Spleen (tissue), 11 donors: Measurements from ENCODE around the gene SRSF5. TPM values are rescaled to one million over a fixed set of nuclear protein-coding genes. Genes with fewer than 3 reads are reported as not detected.

Experiments
- DNase-seq: peaks from one replicate; pipeline ENCODE4 v3.0.0-alpha.2; 2020
- H3K27ac ChIP-seq, 8 donors: fragments of 200-600 bp; sonication (generic) in 7 of 8; 1 replicate in 4 of 8; 2 replicates in 4 of 8; pipeline versions ENCODE4 v1.5.0 to v1.8.0; 2016 to 2021; ENCODE audit warnings: inconsistent platforms in 4 of 8, mild to moderate bottlenecking in 4 of 8, moderate library complexity in 1 of 8
- H3K27me3 ChIP-seq, 7 donors: fragments of 200-600 bp; sonication (generic) in 6 of 7; replicated peaks in 1 of 7; 1 replicate in 4 of 7; 2 replicates in 3 of 7; pipeline versions ENCODE4 v1.5.0 to v1.8.0; 2016 to 2021; ENCODE audit warnings: inconsistent platforms in 3 of 7, mild to moderate bottlenecking in 1 of 7
- H3K36me3 ChIP-seq, 6 donors: fragments of 200-600 bp; sonication (generic) in 5 of 6; 1 replicate in 4 of 6; 2 replicates in 2 of 6; pipeline versions ENCODE4 v1.5.0 to v1.8.0; 2016 to 2021; ENCODE audit warnings: inconsistent platforms in 2 of 6
- H3K4me1 ChIP-seq, 6 donors: fragments of 200-600 bp; sonication (generic) in 5 of 6; 1 replicate in 3 of 6; 2 replicates in 3 of 6; pipeline versions ENCODE4 v1.5.0 to v1.8.0; 2016 to 2021; ENCODE audit warnings: inconsistent platforms in 3 of 6
- H3K4me3 ChIP-seq, 8 donors: fragments of 200-600 bp; sonication (generic) in 7 of 8; 1 replicate in 4 of 8; 2 replicates in 4 of 8; pipeline versions ENCODE4 v1.5.0 to v1.8.0; 2016 to 2021; ENCODE audit warnings: inconsistent platforms in 4 of 8, mild to moderate bottlenecking in 4 of 8, moderate library complexity in 2 of 8
- H3K9me3 ChIP-seq, 8 donors: fragments of 200-600 bp; sonication (generic) in 7 of 8; 1 replicate in 4 of 8; 2 replicates in 4 of 8; pipeline versions ENCODE4 v1.5.0 to v1.8.0; 2016 to 2021; ENCODE audit warnings: inconsistent platforms in 4 of 8
- POLR2A ChIP-seq, 3 donors: fragments of 450-650 bp; IDR thresholded peaks; one replicate each; pipeline ENCODE4 v1.5.1; 2017; ENCODE audit warnings: antibody characterized with exemption in 3 of 3, mild to moderate bottlenecking in 1 of 3
- POLR2AphosphoS5 ChIP-seq, 3 donors: sonication (generic); formaldehyde crosslinking; IDR thresholded peaks; one replicate each; pipeline ENCODE4 v1.5.1; 2017; ENCODE audit warnings: antibody characterized with exemption in 3 of 3
- WGBS, 5 donors: extraction: QIAGEN DNeasy Blood & Tissue Kit in 3 of 5; methylation state at CpG; one replicate each; pipeline versions ENCODE4 v1.1.5 to v1.1.7; 2013 to 2018; 5-methylcytosine and 5-hydroxymethylcytosine counted together
- intact Hi-C: fragments of 100-400 bp; cut with DNase I; formaldehyde crosslinking; loops from one replicate; pipeline ENCODE4 v1.15.0; 2023; ENCODE audit warnings: low total_unique reads
- polyA plus RNA-seq, 3 donors: library from polyadenylated mRNA; stranded (reverse); fragments of 200-250 nt; gene quantifications; one replicate each; pipeline ENCODE4 v1.2.1, GENCODE V29; 2013
- total RNA-seq, 7 donors: library from RNA; depleted of rRNA in 3 of 7; stranded (reverse); fragments of >200 nt in 3 of 7; fragmentation: NEBNext Ultra II Directional in 4 of 7; extraction: Animal tissue kit (Norgen Biotek cat#: 25700) in 4 of 7; gene quantifications; one replicate each; pipeline versions ENCODE4 v1.1.0 to v1.2.1, GENCODE V29; 2016 to 2021
- TF ChIP-seq, protein P1 (sequence below), 11 experiments: fragments of 200-600 bp in 7 of 11; fragments of 450-650 bp in 4 of 11; sonication (generic) in 4 of 11; IDR thresholded peaks in 8 of 11; conservative IDR thresholded peaks in 3 of 11; 1 replicate in 7 of 11; 2 replicates in 4 of 11; pipeline versions ENCODE4 v1.4.0 to v1.8.0; 2016 to 2021; ENCODE audit warnings: antibody characterized with exemption in 11 of 11, inconsistent platforms in 4 of 11, mild to moderate bottlenecking in 1 of 11
- donor health status: healthy with polysubstance abuse.
- donor health status: DM: no; HTN: no; CAD: no; lungs with moderate emphysema.
- donor health status: DM: no; HTN: no; CAD: no.
- donor health status: Bipolar disorder and iron deficiency.
- donor health status: healthy.
- donor health status: DM: no; HTN: no; CAD: no.
- donor health status: DM: yes; HTN: yes; CAD: no.

The SRSF5 gene
- total and polyA plus RNA-seq, 10 donors: 366 to 612 (median 483) TPM

DNA sequence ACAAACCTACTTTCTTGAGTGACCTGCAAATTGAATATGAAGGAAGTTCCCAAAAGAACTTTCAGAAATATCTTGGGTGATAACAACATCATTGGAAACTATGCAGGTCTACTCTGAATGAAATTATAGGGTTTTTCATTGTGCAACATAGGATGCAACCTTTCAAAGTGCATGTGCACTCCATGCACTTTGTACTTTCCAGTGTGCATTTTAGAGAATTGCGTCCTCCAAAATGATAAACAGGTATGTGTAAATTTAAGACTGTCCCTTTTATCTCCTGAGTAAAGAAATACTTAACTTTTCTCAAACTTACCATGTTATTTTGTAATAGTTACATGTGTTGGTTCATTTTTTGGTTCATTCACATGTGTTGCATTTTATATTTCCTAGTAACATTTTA, 13.2 kb downstream of the SRSF5 start:
- no peak overlapping the region for H3K27ac ChIP-seq
- no peak for DNase-seq
- TF ChIP-seq, protein P1, sequence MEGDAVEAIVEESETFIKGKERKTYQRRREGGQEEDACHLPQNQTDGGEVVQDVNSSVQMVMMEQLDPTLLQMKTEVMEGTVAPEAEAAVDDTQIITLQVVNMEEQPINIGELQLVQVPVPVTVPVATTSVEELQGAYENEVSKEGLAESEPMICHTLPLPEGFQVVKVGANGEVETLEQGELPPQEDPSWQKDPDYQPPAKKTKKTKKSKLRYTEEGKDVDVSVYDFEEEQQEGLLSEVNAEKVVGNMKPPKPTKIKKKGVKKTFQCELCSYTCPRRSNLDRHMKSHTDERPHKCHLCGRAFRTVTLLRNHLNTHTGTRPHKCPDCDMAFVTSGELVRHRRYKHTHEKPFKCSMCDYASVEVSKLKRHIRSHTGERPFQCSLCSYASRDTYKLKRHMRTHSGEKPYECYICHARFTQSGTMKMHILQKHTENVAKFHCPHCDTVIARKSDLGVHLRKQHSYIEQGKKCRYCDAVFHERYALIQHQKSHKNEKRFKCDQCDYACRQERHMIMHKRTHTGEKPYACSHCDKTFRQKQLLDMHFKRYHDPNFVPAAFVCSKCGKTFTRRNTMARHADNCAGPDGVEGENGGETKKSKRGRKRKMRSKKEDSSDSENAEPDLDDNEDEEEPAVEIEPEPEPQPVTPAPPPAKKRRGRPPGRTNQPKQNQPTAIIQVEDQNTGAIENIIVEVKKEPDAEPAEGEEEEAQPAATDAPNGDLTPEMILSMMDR (IDR thresholded peaks at IDR 0.05 in 8 of 11, conservative IDR thresholded peaks at IDR 0.05 in 3 of 11): no peak
- no peak for TF ChIP-seq POLR2AphosphoS5 (IDR thresholded peaks at IDR 0.05)
- TF ChIP-seq POLR2A (IDR thresholded peaks at IDR 0.05): no peak
- H3K4me1 ChIP-seq: peaks cover 9 to 31% (median 19%) of the 10 kb centered on the region in 6 donors
- intact Hi-C loops: no loop called here
- 94 to 100% (median 95%) methylated on average over 1 of the region's 1 CpG for WGBS, 5 donors
- no peaks in the 10 kb centered on the region for H3K9me3 ChIP-seq
- H3K36me3 ChIP-seq: peaks cover 0 to 88% (median 48%) of the 10 kb centered on the region in 6 donors
- no peaks in the 10 kb centered on the region for H3K27me3 ChIP-seq
- H3K4me3 ChIP-seq: no peak overlapping the region

DNA sequence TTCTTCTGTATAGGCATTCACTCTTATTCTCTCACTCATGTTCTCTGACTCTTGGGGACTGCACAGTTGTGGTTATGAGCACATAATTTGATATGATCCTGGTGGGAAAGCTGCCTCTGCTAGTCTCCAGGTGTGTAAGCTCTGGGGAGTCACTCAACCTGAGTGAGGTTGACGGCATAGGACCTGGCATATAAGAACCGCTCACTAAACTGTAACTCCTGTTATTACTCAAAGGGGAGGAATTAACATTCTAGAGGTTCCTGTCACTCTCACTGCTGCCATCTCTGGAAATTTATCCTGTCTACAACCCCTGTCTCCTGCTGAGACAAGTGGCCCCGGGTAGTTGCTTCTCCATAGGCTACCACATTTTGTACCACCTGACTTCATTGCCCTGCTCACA, 14.0 kb downstream of the SRSF5 start:
- TF ChIP-seq, protein P1 (IDR thresholded peaks at IDR 0.05 in 8 of 11, conservative IDR thresholded peaks at IDR 0.05 in 3 of 11): no peak
- TF ChIP-seq POLR2AphosphoS5 (IDR thresholded peaks at IDR 0.05) (no peak), POLR2A (IDR thresholded peaks at IDR 0.05) (no peak)
- Histone ChIP-seq H3K4me1 (peaks cover under 1 to 22% (median 12%) of the 10 kb centered on the region in 6 donors), H3K27ac (no peak overlapping the region), H3K9me3 (no peaks in the 10 kb centered on the region), H3K4me3 (no peak overlapping the region), H3K36me3 (peaks cover 0 to 88% (median 42%) of the 10 kb centered on the region in 6 donors), H3K27me3 (no peaks in the 10 kb centered on the region)
- no peak for DNase-seq
- intact Hi-C loops: no loop called here
- WGBS, 5 donors: 81 to 90% (median 84%) methylated on average over 3 of the region's 3 CpGs

DNA sequence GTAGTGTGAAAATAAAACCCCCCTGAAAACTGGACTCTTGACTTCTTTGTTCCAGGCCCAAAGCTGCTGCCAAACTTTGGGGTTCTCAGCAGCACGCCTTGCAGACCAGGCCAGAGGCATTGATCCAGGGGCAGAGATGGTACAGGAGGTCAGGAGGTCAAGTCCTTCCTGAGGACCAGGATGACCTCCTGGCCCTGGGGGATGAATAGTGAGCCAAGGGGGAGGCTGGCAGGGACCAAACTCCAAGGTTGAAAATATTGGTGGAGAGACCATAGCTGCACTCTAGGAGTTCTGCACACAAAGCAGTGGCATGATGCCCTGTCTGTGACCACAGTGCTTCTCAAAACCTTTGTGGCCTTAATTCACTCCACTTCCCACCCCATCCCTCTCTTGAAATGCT, 18.0 kb downstream of the SRSF5 start:
- intact Hi-C loops: no loop called here
- no peaks in the 10 kb centered on the region for H3K9me3 ChIP-seq
- DNase-seq: no peak
- H3K4me3 ChIP-seq: no peak overlapping the region
- no peaks in the 10 kb centered on the region for H3K4me1 ChIP-seq
- WGBS, 5 donors: 80 to 100% (median 94%) methylated on average over 1 of the region's 1 CpG
- TF ChIP-seq, protein P1 (IDR thresholded peaks at IDR 0.05 in 8 of 11, conservative IDR thresholded peaks at IDR 0.05 in 3 of 11): no peak
- no peak overlapping the region for H3K27ac ChIP-seq
- no peaks in the 10 kb centered on the region for H3K27me3 ChIP-seq
- H3K36me3 ChIP-seq: peaks cover 0 to 62% (median 11%) of the 10 kb centered on the region in 6 donors

DNA sequence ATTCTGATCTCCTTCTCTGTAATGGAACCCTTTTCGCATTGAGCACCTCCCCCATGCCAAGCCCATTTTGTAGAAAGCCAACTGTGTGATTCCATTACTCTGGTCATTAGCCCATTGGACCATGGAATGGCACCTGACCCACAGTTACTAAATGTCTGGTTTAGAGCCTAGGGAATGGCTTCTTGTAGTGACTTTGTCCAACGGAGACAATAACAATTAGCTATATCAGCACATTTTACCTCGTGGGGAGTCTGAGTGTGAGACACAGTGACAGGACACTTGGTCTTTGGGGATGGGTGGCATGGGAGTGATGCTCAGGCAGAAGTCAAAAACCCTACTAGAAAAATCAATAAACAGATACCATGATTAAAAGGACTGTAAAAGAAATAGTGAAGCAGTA, 19.7 kb downstream of the SRSF5 start:
- Histone ChIP-seq H3K27ac (no peak overlapping the region), H3K4me3 (no peak overlapping the region), H3K36me3 (peaks cover 0 to 45% (median 7%) of the 10 kb centered on the region in 6 donors), H3K4me1 (no peaks in the 10 kb centered on the region), H3K27me3 (no peaks in the 10 kb centered on the region), H3K9me3 (no peaks in the 10 kb centered on the region)
- TF ChIP-seq POLR2A (IDR thresholded peaks at IDR 0.05) (no peak), POLR2AphosphoS5 (IDR thresholded peaks at IDR 0.05) (no peak)
- TF ChIP-seq, protein P1 (IDR thresholded peaks at IDR 0.05 in 8 of 11, conservative IDR thresholded peaks at IDR 0.05 in 3 of 11): no peak
- DNase-seq: no peak
- intact Hi-C loops: no loop called here
- 91 to 97% (median 93%) methylated on average over 3 of the region's 3 CpGs for WGBS, 5 donors
